Spinal cord (tissue), 10 donors: Measurements from ENCODE around the gene MGA. TPM values are rescaled to one million over a fixed set of nuclear protein-coding genes. Genes with fewer than 3 reads are reported as not detected.

Source experiments
- DNase-seq, 6 donors: peaks; one replicate each; pipeline versions ENCODE4 v3.0.0 to v3.0.0-alpha.2; 2013 to 2015; ENCODE audit warnings: low spot score in 6 of 6, low read depth in 4 of 6
- H3K27ac ChIP-seq: one replicate; pipeline ENCODE4 v1.5.1; 2013; ENCODE audit warnings: low read depth, low read length, control low read depth
- H3K27me3 ChIP-seq: one replicate; pipeline ENCODE4 v1.6.1; 2013; ENCODE audit warnings: low read length; ENCODE audit not compliant: control insufficient read depth, insufficient read depth
- H3K36me3 ChIP-seq: one replicate; pipeline ENCODE4 v1.6.1; 2013; ENCODE audit warnings: low read length; ENCODE audit not compliant: control insufficient read depth, insufficient read depth
- H3K4me1 ChIP-seq: one replicate; pipeline ENCODE4 v1.6.1; 2013; ENCODE audit warnings: low read length; ENCODE audit not compliant: control insufficient read depth, insufficient read depth
- H3K4me3 ChIP-seq: one replicate; pipeline ENCODE4 v1.5.1; 2013; ENCODE audit warnings: low read depth, low read length, control low read depth
- H3K9me3 ChIP-seq: one replicate; pipeline ENCODE4 v1.6.1; 2013; ENCODE audit warnings: low read length; ENCODE audit not compliant: control insufficient read depth, insufficient read depth
- WGBS: methylation state at CpG from one replicate; pipeline ENCODE4 v1.1.5; 2013; ENCODE audit warnings: missing lambda C conversion rate; ENCODE audit not compliant: insufficient coverage; 5-methylcytosine and 5-hydroxymethylcytosine counted together
- polyA plus RNA-seq, 2 donors: library from polyadenylated mRNA; unstranded; fragments of 120-200 nt; gene quantifications; one replicate each; pipeline ENCODE4 v1.2.1, GENCODE V29; 2013; ENCODE audit not compliant: insufficient read length in 2 of 2
- total RNA-seq, 2 donors: library from RNA; depleted of rRNA in 1 of 2; stranded (reverse); fragments of 120-200 nt in 1 of 2; fragments of >200 nt in 1 of 2; gene quantifications; one replicate each; pipeline versions ENCODE4 v1.2.3 to v1.2.4, GENCODE V29; 2013 to 2014
- donor health status: healthy.

The MGA gene
- total and polyA plus RNA-seq, 4 donors = 12.7 to 76.2 (median 38.7) TPM

DNA sequence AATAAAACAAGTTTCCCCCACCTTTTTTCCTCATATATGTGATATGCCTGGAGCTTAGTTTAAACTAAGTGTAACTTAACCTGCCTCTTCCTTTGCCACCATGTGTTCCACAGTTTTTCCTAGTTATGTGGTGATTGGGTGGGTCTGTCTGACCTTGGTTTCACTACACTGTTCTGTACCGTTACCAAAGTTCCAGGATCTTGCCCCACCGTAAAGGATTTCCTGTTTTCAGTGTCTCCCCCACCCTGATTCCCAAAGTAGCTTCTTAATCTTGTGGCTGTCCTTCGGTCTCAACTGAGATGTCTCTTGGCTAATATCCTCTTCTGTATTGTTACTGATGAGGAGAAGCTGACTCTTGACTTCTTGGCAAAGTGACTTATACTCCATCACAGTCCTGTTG is 6.4 kb upstream of the MGA start:
- Histone ChIP-seq H3K4me3 (no peak overlapping the region), H3K27ac (no peak overlapping the region), H3K9me3 (no peaks in the 10 kb centered on the region), H3K4me1 (no peaks in the 10 kb centered on the region), H3K27me3 (no peaks in the 10 kb centered on the region), H3K36me3 (no peaks in the 10 kb centered on the region)
- WGBS = 80% methylated on average over 1 of the region's 3 CpGs
- no peak for DNase-seq

- Histone ChIP-seq H3K9me3 (no peaks in the 10 kb centered on the region), H3K36me3 (no peaks in the 10 kb centered on the region), H3K4me1 (peaks cover 11% of the 10 kb centered on the region), H3K4me3 (no peak overlapping the region), H3K27me3 (no peaks in the 10 kb centered on the region), H3K27ac (no peak overlapping the region)
- no peak for DNase-seq
- WGBS = 100% methylated on average over 2 of the region's 4 CpGs
Observed at GRCh38 chr15:41655716-41656115, 4.5 kb upstream of the MGA start.

DNA sequence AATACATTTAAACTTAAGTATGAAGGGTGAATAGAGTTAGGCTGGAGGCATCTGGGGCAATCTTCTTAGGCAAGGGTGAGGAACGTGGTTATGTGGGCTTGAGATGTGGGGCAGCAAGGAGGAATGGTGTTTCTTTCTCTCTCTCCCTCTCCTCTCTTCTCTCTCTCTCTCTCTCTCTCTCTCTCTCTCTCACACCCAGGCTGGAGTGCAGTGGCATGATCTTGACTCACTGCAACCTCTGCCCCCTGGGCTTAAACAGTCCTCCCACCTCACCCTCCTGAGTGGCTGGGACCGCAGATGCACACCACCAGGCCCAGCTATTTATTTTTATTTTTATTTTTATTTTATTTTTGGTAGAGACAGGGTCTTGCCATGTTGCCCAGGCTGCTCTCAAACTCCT is 4.0 kb upstream of the MGA start:
- H3K9me3 ChIP-seq = no peaks in the 10 kb centered on the region
- no peak overlapping the region for H3K27ac ChIP-seq
- no peak overlapping the region for H3K4me3 ChIP-seq
- WGBS = no CpG with 5 or more reads among the region's 2 CpGs
- peaks cover 16% of the 10 kb centered on the region for H3K4me1 ChIP-seq
- no peaks in the 10 kb centered on the region for H3K36me3 ChIP-seq
- no peaks in the 10 kb centered on the region for H3K27me3 ChIP-seq
- no peak for DNase-seq

- Histone ChIP-seq H3K36me3 (no peaks in the 10 kb centered on the region), H3K27ac (no peak overlapping the region), H3K27me3 (no peaks in the 10 kb centered on the region), H3K4me3 (no peak overlapping the region), H3K4me1 (peaks cover 23% of the 10 kb centered on the region), H3K9me3 (no peaks in the 10 kb centered on the region)
- no CpG with 5 or more reads among the region's 1 CpG for WGBS
- DNase-seq = no peak
Observed at GRCh38 chr15:41658689-41659088, 1.5 kb upstream of the MGA start.

- Histone ChIP-seq H3K4me3 (no peak overlapping the region), H3K4me1 (peaks cover 23% of the 10 kb centered on the region), H3K36me3 (no peaks in the 10 kb centered on the region), H3K27me3 (no peaks in the 10 kb centered on the region), H3K27ac (no peak overlapping the region), H3K9me3 (no peaks in the 10 kb centered on the region)
- DNase-seq = no peak
- WGBS = no CpG with 5 or more reads among the region's 2 CpGs
Observed at GRCh38 chr15:41659190-41659589, 1.0 kb upstream of the MGA start.

DNA sequence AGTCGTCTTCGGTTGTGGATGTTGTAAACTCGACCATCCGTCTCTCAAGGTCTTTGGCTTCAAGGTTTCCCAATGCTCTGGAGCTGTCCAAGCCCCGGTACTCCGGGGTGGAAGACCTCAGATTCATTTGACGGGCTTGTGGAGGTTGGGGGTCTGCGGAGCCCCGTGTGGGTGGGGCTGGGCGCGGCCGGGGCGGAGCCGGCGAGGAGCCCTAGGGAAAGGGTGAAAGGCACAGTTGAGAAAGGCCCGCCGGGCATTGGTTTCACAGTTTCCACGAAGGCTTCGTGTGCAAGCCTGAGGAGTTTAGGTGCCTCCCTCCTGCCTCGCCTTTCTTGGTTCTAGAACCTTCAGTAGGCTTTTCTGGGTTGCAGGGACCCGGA is 360 bp upstream of the MGA start:
- Histone ChIP-seq H3K9me3 (no peaks in the 10 kb centered on the region), H3K27me3 (no peaks in the 10 kb centered on the region), H3K36me3 (no peaks in the 10 kb centered on the region), H3K4me1 (peaks cover 23% of the 10 kb centered on the region), H3K4me3 (peak overlapping the region; percentile 77), H3K27ac (peak overlapping the region; percentile 93)
- DNase-seq = no peak
- under 1% methylated on average over 21 of the region's 21 CpGs for WGBS

GRCh38 chr15:41661078-41661517 is 893 bp downstream of the MGA start:
- H3K36me3 ChIP-seq = no peaks in the 10 kb centered on the region
- H3K9me3 ChIP-seq = no peaks in the 10 kb centered on the region
- WGBS = 0% methylated on average over 7 of the region's 9 CpGs
- no peaks in the 10 kb centered on the region for H3K27me3 ChIP-seq
- H3K27ac ChIP-seq = peak overlapping the region; percentile 93
- no peak for DNase-seq
- H3K4me3 ChIP-seq = peak overlapping the region; percentile 77
- H3K4me1 ChIP-seq = peaks cover 23% of the 10 kb centered on the region

DNA sequence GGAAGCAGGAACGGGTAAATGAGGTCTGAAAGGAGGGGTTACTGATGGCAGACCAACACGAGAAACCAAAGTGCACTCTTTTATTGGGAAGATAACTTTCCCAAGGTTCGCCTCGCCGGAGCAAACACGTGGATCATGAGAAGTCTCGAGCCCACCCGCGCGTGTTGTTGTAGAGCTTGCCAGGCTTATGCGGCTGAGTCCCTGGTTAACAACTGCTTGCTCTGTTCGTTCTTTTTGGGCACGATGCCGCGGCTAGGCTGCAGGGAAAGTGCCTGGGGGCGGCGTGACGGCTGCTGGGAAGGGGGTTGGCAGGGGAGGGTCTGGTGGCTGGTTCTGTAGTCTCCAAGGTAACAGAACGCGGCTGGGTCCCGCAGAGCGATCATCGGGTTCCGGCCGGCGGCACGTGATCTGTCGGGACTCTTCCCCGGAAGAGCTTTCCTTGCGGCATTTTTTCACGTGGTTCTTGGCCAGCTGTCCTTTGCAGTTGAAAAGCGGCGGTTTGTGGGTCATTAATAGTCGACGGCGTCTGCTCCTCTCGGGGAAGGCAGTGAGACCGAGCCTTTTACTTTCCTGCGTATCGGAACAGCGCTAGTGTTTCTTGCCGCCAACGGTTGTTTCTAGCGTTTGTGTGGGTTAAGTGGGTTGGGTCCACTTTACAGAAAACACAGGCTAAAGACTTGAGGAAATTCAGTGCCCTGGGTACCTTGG is 1.5 kb downstream of the MGA start:
- H3K9me3 ChIP-seq = no peaks in the 10 kb centered on the region
- no peaks in the 10 kb centered on the region for H3K36me3 ChIP-seq
- peak overlapping the region; percentile 93 for H3K27ac ChIP-seq
- peak overlapping the region; percentile 77 for H3K4me3 ChIP-seq
- under 1% methylated on average over 37 of the region's 44 CpGs for WGBS
- H3K4me1 ChIP-seq = peaks cover 23% of the 10 kb centered on the region
- DNase-seq = peak; percentile 63 to 92 (median 72)
- no peaks in the 10 kb centered on the region for H3K27me3 ChIP-seq

DNA sequence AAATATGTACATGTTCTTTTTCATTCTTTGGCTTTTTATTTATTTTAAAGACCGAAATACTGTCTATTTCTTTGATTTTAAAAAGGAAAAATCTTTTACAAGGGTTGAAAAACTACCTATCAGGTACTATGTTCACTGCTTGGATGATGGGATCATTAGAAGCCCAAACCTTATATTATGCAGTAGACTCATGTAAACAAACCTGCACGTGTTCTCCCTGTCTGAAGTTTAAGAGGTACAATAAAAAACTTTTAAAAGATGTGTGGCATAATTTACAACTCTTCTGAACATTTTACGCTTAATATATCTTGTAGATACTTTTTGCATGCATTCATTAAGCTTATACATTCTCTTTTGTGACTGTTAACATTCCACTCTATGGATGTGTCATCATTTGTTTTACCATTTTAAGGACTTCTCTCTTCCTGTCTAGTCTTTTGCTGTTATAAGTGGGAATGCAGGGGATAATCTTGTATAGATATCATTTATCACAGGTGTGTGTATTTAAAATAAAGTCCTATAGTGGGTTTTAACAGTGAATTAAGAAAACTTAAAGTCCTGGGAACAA is 6.2 kb downstream of the MGA start:
- Histone ChIP-seq H3K27me3 (no peaks in the 10 kb centered on the region), H3K9me3 (no peaks in the 10 kb centered on the region), H3K36me3 (no peaks in the 10 kb centered on the region), H3K27ac (no peak overlapping the region), H3K4me1 (peaks cover 5% of the 10 kb centered on the region), H3K4me3 (no peak overlapping the region)
- no peak for DNase-seq
- no CpG with 5 or more reads among the region's 3 CpGs for WGBS

DNA sequence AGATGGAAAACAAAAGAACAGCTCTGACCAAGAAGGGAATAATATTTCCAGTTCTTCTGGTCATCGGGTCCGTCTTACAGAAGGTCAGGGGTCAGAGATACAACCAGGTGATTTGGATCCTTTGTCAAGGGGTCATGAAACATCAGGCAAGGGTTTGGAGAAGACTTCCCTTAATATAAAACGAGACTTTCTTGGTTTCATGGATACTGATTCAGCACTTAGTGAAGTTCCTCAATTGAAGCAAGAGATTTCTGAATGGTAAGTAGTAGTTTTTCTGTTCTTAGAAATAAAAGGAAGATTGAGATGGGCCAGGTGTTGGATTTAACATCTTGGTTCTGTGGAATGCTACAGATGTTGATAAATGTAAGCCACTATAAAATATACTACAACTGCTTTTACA is 9.5 kb downstream of the MGA start:
- 92% methylated on average over 2 of the region's 3 CpGs for WGBS
- H3K27me3 ChIP-seq = no peaks in the 10 kb centered on the region

More for the DNA sequence above, 9.5 kb downstream of the MGA start:
- Histone ChIP-seq H3K27ac (no peak overlapping the region), H3K9me3 (no peaks in the 10 kb centered on the region), H3K4me1 (no peaks in the 10 kb centered on the region), H3K4me3 (no peak overlapping the region), H3K36me3 (peaks cover 2% of the 10 kb centered on the region)
- no peak for DNase-seq
